NCI-H1417 (cell line): Measurements from ENCODE around the gene MCMBP.
A peak's percentile ranks its signal among the peaks of the same experiment; 100 is the strongest.
"Not testable (repeated sequence)": the region's sequence is repeated elsewhere in the genome, so short reads cannot be mapped to it uniquely, and the experiment has no call there.

Experiments
- DNase-seq, 3 experiments: peaks; one replicate each; lab custom pipeline; 2025; lab: John Stamatoyannopoulos, UW

The MCMBP gene

DNA sequence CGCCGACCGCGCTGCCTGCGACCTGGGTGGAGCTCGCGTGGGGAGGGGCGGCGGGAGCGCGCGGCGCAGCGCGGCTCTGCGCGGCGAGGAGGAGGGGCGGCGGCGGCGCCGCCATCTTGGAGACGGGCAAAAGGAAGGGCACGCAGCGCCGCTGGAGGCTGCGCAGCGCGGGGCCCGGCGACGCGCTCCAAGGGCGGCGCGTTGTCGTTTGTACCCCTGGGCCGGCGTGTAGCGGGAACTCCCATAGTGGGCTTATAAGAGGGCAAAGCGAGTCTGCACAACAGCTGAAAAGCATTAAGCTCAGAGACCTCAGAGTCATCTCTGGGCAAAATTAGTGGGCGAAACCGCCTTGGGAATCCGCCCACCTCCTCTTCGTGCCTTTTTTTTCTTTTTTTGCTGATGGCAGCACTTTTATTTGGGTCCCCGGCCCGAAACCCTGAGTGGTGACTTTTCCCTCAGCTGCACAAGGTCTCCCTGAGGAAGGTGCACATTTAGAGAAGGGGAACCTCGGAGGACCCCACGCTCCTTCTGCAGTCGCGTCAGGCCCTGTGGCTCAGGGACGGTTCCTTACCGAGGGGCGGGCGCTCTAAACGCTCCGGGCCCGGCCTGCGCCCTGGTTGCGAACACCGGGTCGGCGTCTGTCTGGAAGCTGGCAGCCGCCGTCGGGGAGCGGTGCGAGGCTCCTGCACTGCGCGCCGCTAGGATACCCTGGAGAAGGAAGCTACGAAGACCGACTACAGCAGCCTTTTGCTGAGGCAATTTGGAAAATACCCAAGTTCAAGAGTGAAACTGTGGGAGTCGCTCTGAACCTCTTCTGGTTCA, 428 bp upstream of the MCMBP start:
- DNase-seq = peak; percentile 76 to 89 (median 84)

DNA sequence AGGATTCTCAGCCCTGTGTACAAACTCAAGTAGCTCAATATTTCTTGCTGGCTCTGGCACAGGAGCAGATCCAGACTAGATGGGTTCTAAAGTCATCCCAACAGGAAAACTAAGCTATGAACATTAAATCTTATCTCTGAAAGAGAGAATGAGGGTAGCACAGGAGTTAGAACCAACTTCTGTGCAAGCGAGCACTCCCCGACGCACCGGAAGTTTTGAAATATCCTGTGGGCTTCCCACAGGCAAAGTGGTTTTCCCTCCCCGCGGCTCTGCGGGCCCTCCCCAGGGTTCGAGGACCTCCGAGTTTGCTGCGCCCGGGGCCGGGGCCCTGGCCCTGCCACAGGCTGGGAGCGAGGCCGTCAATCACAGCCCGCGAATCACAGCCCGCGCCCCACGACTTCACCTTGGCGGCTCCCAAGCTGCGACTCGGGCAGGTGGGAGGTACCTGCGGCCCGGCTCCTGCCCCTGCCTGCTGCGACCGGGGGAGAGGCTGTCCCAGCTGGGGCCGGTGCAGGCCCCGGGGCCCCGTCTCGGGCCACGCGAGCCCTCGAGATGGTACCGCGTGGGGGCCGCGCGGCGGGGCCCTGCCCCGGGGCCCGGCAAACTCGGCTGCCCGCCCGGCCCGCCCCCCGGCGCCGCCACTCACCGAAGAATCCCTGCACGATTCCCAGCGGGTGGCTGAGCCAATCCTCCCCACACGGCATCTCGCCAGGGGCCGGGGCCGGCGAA, 598 bp downstream of the MCMBP start:
- peak; percentile 56 to 72 (median 64) for DNase-seq

DNA sequence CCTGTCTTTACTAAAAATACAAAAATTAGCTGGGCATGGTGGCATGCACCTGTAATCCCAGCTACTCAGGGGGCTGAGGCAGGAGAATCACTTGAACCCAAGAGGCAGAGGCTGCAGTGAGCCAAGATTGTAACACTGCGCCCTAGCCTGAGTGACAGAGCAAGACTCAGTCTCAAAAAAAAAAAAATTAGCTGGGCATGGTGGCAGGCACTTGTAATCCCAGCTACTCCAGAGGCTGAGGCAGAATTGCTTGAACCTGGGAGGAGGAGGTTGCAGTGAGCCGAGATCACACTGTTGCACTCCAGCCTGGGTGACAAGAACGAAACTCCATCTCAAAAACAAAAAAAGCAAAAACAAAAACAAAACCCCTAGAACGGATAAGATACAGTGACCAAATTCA, 3.2 kb downstream of the MCMBP start:
- not testable (repeated sequence) for DNase-seq

DNA sequence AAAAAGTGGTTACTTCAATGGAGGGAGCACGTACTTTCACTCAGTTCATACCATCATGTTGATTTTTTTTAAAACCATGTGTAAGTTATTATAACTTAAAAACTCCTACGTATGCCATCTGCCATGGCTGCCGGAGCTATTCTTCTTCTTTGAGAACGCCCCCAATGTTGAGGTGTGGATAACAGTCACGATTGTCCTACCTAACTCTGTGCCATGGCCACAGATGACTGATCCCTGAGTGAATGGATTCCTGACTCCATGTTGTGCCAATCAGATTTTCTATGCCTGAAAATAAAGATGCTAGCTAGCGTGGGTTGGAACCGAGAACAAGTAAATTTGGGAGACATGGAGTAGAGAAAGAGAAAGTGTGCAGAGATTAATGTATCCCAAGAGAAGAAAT, 5.3 kb downstream of the MCMBP start:
- no peak for DNase-seq

DNA sequence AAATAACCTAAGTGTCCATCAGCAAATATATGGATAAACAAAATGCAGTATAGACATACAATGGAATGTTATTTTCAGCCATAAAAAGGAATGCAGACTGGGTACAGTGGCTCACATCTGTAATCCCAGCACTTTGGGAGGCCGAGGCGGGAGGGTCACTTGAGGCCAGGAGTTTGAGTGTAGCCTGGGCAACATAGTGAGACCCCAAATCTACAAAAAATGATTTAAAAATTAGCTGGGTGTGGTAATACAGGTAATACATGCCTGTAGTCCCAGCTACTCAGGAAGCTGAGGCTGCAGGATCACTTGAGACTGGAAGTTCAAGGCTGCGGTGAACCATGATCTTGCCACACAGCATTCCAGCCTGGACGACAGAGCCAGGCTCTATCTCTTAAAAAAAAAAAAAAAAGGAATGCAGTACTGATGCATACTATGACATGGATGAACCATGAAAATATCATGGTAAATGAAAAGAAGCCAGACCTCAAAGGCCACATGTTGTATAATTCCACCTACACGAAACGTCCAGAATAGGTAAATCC, 6.9 kb downstream of the MCMBP start:
- DNase-seq = no peak

DNA sequence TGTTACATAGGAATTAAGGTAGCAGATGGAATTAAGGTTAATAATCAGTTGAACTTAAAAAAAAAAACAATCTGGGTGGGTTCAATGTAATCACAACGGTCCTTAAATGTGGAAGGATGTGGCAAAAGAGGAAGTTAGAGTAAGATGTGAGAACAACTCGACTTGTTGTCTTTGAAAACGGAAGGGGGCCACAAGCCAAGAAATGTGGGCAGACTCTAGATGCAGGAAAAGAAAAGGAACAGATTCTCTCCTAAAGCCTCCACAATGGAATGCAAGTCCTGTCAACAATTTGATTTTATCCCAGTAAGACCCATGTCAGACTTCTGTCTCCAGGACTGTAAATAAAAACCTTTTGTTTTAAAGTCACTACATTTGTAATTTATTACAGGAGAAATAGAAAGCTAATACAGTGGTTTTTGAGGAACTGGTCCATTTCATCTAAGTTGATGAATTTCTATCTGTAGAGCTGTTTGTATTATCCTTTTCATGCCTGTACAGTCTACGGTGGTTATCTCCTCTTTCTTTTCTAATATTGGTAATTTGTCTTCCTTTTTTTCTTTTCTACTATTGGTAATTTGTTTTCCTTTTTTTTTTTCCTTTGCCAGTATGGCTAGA, 8.6 kb downstream of the MCMBP start:
- DNase-seq = no peak

DNA sequence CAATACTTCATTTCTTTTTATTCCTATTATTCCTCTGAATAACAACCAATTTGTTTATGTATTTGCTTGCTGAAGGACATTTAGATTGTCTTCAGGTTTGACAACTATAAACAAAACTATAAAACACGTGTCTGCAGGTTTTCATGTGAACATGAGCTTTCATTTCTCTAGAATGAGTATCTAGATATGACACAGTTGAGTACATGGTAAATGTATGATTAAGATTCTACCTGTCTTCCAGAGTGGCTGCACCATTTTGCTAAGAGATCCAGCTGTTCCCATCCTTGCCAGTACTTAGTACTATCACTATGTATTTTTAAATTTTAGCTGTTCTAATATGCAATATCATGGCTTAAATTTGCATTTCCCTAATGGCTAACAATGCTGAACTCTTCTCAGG, 10.1 kb downstream of the MCMBP start:
- DNase-seq = no peak

DNA sequence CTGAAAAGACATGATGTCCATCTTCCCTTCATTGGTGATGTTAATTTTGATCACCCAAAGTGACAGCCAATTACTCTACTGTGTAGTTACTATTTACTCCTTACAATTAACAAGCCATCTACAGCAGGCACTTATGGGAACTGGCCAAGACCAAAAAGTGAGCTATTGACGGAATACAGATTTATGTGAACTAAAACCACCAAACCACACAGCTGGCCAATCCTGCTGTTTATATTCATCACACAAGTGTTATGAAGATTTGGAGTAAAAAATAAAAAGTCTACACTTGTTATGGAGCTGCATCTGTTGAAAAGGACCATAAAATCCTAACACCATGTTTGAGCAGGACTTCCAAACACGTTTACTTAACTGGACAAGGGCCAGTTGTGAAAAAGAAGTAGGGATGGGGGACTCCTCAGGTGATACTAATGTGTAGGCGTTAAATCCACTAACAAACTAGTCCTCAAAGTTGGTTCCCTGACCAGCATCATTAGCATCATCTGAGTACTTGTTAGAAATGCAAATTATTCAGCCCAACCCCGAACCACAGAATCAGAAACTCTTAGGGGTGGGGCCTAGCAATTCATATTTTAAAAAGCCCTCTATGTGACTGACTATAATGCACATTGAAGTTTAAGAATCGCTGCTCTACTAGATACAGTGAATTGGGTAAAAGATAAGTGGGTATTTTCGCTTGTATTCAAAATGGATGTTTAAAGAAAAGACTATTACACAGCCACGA, 11.6 kb downstream of the MCMBP start:
- peak in 1 of 3 experiments; percentile 7 for DNase-seq

DNA sequence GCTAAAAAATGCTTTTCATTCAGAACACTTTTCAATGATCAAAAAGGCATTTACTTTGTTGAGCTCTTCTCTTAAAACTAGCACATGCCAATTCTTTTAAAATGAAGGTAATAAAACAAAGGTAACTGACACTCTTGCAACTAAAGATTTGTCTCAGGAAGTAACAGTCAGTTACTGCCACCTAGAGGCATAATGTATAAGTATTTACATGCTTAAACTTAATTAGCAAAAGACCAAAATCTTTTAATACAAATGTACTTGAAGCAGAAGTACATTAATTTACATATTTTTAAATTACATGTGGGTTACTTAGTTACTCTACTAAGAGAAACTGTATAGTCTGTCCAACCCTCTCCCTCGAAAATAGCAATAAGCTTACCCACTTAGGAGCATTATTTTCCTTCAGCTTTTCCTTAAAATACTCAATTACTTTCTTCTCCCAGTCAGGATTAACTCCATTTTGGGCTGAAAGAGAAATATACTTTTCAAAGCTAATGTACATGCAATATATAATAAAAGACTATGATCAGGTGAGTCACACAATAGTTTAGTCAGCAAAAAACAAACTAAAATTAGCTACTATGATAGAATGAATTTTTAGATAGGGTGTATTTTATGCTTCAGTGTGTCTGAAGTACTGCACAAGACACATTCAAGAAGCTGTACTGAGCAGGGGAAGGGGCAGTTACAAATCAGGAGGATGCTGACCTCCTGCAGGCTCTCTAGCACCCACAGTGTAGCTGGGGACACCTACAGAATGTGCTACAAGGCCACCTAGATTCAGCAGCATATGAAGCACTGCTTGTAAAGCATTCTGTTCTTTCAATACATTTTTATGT, 13.0 kb downstream of the MCMBP start:
- DNase-seq = peak in 2 of 3 experiments; percentile 19 to 34

DNA sequence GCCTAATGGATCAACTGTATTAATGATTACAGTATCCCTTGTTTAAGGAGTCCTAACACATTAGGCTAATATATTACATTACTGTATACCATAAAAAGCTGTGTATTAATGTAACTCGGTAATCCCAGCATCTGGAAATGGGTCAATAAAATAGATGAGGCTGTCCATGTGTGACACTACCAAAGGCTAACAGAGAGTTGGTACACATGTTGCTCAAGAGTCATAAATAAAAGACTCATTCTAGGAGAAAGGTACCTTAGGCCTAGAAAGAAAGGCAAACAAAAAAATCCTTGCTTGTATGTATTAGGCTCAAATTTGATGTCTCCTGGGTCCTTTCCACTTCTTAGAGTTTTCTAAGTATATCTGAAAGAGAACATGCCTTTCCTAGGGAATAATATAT, 14.6 kb downstream of the MCMBP start:
- DNase-seq = no peak

DNA sequence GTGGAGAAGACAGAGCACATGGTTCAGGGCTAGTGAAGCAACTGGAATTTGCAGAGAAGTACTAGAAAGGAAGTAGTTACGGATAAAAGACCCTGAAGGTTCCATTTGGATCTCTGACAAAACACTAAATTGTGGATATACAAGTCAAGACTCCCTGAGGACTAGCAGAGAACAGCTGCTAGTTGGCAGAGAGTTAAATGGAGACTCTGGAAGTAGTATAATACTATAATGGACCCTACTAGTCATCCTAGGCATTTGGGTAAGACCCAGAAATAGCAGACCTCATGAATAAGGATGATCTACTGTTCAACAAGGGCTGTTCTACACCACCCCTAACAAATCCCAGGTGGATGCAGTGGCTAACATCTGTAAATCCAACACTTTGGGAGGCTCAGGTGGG, 19.1 kb downstream of the MCMBP start:
- no peak for DNase-seq

DNA sequence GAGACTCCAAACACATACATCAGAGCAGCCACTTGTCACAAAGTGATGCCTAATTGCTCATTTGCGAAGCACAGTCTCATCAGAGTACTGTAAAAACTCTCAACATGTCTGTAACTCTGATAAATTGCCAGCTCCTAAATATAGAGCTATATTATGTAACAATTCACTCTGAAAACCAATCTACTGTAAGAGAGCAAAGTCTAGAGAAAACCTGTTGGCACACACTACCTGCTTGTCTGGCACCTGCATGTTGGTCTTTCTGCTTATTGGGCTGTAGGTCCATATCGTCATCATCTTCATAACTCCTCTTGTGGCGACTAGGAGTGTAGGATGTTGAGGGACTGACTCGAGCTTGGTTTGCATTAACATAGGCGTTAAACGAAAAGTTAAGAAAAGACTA, 19.8 kb downstream of the MCMBP start:
- no peak for DNase-seq

DNA sequence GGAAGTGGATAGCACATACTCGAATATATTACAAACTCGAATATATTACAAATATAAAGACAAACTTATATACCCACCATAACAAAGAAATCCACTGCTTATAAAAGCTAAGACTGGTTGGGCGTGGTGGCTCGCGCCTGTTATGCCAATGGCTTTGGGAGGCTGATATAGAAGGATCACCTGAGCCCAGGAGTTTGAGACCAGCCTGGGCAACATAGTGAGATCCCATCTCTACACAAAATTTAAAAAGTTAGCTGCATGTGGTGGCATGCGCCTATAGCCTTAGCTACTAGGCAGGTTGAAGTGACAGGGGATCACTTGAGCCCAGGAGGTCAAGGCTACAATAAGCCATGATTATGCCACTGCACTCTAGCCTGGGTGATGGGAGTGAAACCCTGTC, 20.4 kb downstream of the MCMBP start:
- DNase-seq = no peak

DNA sequence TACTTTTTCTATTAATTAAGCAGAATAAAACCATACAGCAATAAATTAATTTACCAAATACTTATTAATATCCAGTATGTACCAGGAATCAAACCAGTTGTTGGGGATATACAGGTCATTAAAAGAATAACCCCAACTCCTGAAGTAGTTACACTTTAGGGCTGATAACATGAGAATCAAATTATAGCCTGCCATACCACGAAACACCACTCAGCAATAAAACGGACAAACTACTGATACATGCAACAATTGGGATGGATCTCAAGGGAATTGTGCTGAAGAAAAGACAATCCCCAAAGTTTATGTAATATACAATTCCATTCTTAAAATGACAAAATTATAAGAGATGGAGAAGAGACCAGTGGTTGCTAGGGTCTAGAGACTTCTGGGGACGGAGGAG, 22.7 kb downstream of the MCMBP start:
- no peak for DNase-seq

DNA sequence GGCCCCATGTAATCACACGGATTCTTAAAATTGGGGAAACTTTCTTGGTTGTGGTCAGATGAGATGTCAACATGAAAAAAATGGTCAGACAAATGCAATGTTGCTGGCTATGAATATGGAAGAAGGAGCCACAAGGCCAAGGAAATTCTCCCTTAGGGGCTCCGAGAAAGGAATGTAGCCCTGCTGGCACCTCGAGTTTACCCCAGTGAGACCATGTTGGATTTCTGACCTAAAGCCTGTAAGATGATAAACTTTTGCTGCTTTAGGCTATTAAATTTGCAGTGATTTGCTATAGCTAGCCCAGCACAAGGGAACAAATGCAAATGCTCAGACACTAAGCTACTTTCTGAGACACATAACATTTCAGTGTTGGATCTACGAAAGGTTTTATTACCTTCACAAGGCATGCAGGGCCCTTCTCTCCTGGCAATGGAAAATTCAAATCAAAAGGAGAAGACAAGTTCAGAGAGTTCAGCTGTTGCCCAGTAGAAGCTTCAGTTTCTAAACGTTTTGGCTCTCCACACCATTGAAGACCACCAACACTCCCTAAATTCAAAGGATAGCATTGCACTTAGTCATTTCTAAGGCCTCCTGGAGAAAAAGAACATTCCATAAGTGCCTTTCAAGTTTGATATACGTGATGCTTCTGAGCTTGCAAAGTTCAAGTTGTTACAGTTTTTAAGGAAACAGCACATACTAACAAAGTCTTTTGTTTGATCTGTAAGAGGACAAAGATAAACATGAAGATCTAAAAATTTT, 23.4 kb downstream of the MCMBP start:
- DNase-seq = no peak

DNA sequence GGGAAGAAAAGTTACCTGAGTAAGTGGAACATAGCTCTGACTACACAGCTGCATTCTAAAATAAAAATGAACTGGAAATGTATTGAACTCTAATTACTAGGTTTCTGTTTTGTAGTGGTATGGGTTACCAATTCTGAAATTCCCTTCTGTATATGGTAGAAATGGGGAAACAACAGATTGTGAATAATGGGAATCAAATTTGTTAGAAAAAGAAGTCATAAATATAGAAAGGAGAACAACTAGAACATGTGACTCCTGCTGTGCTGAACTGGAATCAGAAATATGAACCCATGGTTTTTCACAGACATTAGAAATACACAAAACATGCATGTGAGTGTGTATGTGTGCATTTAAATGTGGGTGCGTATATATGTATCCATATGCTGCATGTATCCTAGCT, 27.0 kb downstream of the MCMBP start:
- DNase-seq = no peak

DNA sequence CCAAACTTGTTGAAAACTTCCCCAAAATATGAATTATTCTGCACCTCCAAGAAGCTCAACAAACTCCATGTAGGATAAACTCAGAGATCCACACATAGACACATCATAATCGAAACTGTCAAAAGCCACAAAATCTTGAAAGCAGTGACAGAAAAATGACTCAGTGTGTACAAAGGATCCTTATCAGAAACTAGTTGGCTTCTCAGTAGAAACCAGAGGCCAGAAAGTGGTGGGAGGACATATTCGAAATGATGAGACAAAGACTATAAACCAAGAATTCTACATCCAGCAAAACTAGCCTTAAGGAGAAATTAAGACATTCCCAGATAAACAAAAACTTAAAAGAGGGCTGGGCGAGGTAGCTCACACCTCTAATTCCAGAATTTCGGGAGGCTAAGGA, 38.5 kb downstream of the MCMBP start:
- DNase-seq = no peak

DNA sequence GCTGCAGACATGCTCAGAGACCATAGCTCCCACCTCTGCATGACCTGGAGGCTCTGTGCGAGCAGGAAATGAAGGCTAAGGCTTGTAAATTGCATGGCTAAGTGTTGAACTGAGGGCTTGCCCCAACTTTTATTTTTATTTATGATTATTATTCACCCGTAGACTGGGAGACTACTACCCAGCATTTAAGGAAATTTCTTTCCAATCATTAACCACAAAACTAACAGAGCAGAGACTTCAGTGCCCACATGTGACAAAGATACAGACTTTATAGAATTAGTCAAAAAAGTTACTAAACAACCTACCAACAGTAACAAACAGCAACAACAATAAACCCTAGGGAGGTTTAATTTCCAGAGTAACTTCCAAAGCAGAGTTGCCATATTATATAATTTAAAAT, 39.7 kb downstream of the MCMBP start:
- DNase-seq = no peak

DNA sequence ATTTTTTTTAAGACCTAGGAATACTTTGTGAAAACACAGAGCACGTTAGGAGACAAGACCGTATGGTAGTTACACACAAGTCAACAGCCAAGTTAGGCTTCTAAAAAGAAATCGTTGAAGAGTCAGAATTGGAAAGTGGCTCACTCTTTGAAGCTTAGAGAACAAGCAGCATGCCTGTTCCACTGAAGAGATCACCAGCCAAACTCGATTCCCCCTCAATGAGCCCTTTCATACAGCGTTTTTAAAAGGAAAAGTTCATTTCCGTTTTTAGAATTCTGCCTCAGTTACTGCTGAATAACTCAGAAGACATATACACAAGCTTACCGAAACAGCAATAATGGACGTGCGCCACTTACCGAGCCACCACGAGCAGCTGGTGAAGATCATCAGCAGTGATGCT, 41.0 kb downstream of the MCMBP start:
- DNase-seq = no peak

DNA sequence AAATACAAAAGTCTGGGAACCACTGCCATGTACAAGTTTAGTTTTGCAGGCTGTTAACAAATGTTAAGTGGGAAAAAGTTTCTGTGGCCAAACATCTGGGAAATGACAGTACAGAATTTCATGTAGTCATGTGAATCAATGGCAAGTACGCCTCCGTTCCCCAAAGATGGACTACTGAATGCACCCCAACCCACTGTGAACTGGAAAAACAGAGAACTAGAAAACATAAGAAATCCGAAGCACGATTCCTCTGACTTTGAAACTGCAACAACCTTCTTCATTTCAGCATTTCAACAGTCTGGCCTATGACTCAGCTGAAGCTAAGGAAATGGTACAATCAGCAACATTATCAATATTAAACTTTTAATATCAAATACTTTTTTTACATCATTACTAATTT, 41.8 kb downstream of the MCMBP start:
- DNase-seq = no peak
